Activated CD4-positive, alpha-beta T cell treated with anti-CD3 and anti-CD28 coated beads, Interleukin-10, Interleukin-2, amounts not matched to agents 100 ng/mL and 50 ng/mL, durations not matched to agents 16 hours and 8 hours (primary cell): ENCODE measurements around the gene FLYWCH1.

Experiments used
- DNase-seq: peaks from one replicate; pipeline ENCODE4 v3.0.0-alpha.2; 2020

FLYWCH1 gene

GRCh38 chr16:2955438-2955778 lies 43.7 kb downstream of the FLYWCH1 start:
- DNase-seq: no peak

GRCh38 chr16:2955779-2956578 lies 44.2 kb downstream of the FLYWCH1 start:
- DNase-seq: no peak

GRCh38 chr16:2956579-2956956 lies 44.8 kb downstream of the FLYWCH1 start:
- DNase-seq: no peak

GRCh38 chr16:2959206-2959605 lies 47.5 kb downstream of the FLYWCH1 start:
- DNase-seq: no peak

- DNase-seq: no peak
Measured at GRCh38 chr16:2960183-2961010, 48.7 kb downstream of the FLYWCH1 start.

GRCh38 chr16:2962334-2963073 lies 50.8 kb downstream of the FLYWCH1 start:
- no peak for DNase-seq

- no peak for DNase-seq
Measured at GRCh38 chr16:2963074-2963722, 51.5 kb downstream of the FLYWCH1 start.

- DNase-seq: no peak
Measured at GRCh38 chr16:2963723-2964474, 52.2 kb downstream of the FLYWCH1 start, which contains the start of gene KREMEN2. Gene KREMEN2, plus strand, starts transcription at chr16:2964275. Its CDS starts 246 bp downstream, at chr16:2964521.

- peak; percentile 75 for DNase-seq
Measured at GRCh38 chr16:2964475-2965336, 53.0 kb downstream of the FLYWCH1 start.

- DNase-seq: no peak
Measured at GRCh38 chr16:2966043-2966807, 54.5 kb downstream of the FLYWCH1 start.

- DNase-seq: no peak
Measured at GRCh38 chr16:2966808-2967191, 55.1 kb downstream of the FLYWCH1 start.

GRCh38 chr16:2967211-2967631 lies 55.5 kb downstream of the FLYWCH1 start:
- DNase-seq: no peak

- DNase-seq: no peak
Measured at GRCh38 chr16:2967721-2968161, 56.0 kb downstream of the FLYWCH1 start.

- no peak for DNase-seq
Measured at GRCh38 chr16:2968368-2968737, 56.6 kb downstream of the FLYWCH1 start.

GRCh38 chr16:2968738-2969544 lies 57.2 kb downstream of the FLYWCH1 start, which contains the start of gene PAQR4:
Gene PAQR4, plus strand, starts transcription at chr16:2969348. Its CDS starts 327 bp downstream, at chr16:2969675.
- DNase-seq: peak; percentile 94

- DNase-seq: peak; percentile 92
Measured at GRCh38 chr16:2969545-2970521, 58.1 kb downstream of the FLYWCH1 start.

- no peak for DNase-seq
Measured at GRCh38 chr16:2970563-2970962, 58.8 kb downstream of the FLYWCH1 start.
